ENCODE results near the gene APBA2. TPM values are rescaled to one million over a fixed set of nuclear protein-coding genes. Genes with fewer than 3 reads are reported as not detected.

The APBA2 gene
- total and polyA plus RNA-seq, 2 of the 4 experiments (the other 2 are of a cell fraction), result 21.7 to 33.0 TPM

GRCh38 chr15:28989239-28989830 lies 103.6 kb downstream of the APBA2 start:
- no peak overlapping the region for H3K56ac ChIP-seq (ENCODE audit: extremely low read depth, insufficient read depth, low read length)
- no peak overlapping the region for H2AFZ ChIP-seq (replicated peaks; ENCODE audit: low read length, poor library complexity)
- no TSS peak for BruUV-seq (replicated peaks)
- DNase-seq, result peak; percentile 21
- 72% methylated on average over 9 of the region's 15 CpGs; no CpG with 5 or more reads in 1 of the 2 experiments for WGBS, 2 experiments (ENCODE audit: extremely low coverage in 2 of 2, insufficient read length in 1 of 2)
- no peak overlapping the region for H2AK5ac ChIP-seq (ENCODE audit: low read depth, low read length)
- no peak overlapping the region for H2BK15ac ChIP-seq (ENCODE audit: low read depth, low read length)
- H3K4me2 ChIP-seq (ENCODE audit: low read depth, low read length), result no peak overlapping the region
- dilution Hi-C loops (cut with HindIII; ENCODE audit: low sequenced_read_pairs, unreplicated experiment) (no loop called here), in situ Hi-C loops (cut with MboI; ENCODE audit: low sequenced_read_pairs) (no loop called here), intact Hi-C loops (cut with micrococcal nuclease) (loop anchor here (10.0 kb wide), 1 partner anchor 95 kb away; no protein-coding TSS in a partner anchor)
- no peak overlapping the region for H3K14ac ChIP-seq (replicated peaks; ENCODE audit: low read depth, low read length)
- H3K36me3 ChIP-seq (ENCODE audit: control insufficient read depth, insufficient read depth, low read length), result no peaks in the 10 kb centered on the region
- no peak overlapping the region for H3K4me3 ChIP-seq (ENCODE audit: insufficient read depth, low read depth, low read length)
- peaks cover 7% of the 10 kb centered on the region for H4K20me1 ChIP-seq (ENCODE audit: insufficient read depth, low read length)
- CTCF ChIA-PET, result no interaction called here
- no peak overlapping the region for H3K23ac ChIP-seq (ENCODE audit: low read depth, low read length)
- H4K91ac ChIP-seq (ENCODE audit: insufficient read depth, low read depth, low read length), result no peak overlapping the region
- no peak for ATAC-seq (ENCODE audit: low read depth)
- peaks cover 4 to 62% of the 10 kb centered on the region in 2 experiments for H3K79me1 ChIP-seq (ENCODE audit: low read depth in 1 of 2, low read length in 2 of 2)
- H3K9me3 ChIP-seq (ENCODE audit: control insufficient read depth, insufficient read depth, low read length), result no peaks in the 10 kb centered on the region
- H2AK9ac ChIP-seq (replicated peaks; ENCODE audit: low read depth, low read length, poor library complexity), result no peak overlapping the region
- POLR2A ChIA-PET (ENCODE audit: unreplicated experiment), result no interaction called here
- H3K9me1 ChIP-seq (ENCODE audit: insufficient read depth, low read length), result peaks cover 7% of the 10 kb centered on the region; the same call in 1 of the 2 replicates
- no peak overlapping the region for H4K8ac ChIP-seq (ENCODE audit: low read depth in 2 of 2, low read length in 2 of 2)
- H3K4me1 ChIP-seq (ENCODE audit: control insufficient read depth, insufficient read depth, low read length), result peaks cover 19% of the 10 kb centered on the region
- H3K27me3 ChIP-seq (ENCODE audit: control insufficient read depth, insufficient read depth, low read length), result no peaks in the 10 kb centered on the region
- TF ChIP-seq CTCF (conservative IDR thresholded peaks at IDR 0.05; ENCODE audit: low read depth, low read length), result peak; percentile 25; the same call in 1 of the 2 replicates
- no peak for TF ChIP-seq RCOR1 (IDR thresholded peaks at IDR 0.05; ENCODE audit: insufficient replicate concordance, low read length)
- peak; percentile 37 for TF ChIP-seq RAD21 (IDR thresholded peaks at IDR 0.05; ENCODE audit: low read length)
- no peak overlapping the region for H3K9ac ChIP-seq (ENCODE audit: low read depth, low read length)
- no peak overlapping the region; the same call in 1 of the 2 replicates for H2BK120ac ChIP-seq (ENCODE audit: low read depth, low read length)
- no peak overlapping the region for H2BK5ac ChIP-seq (ENCODE audit: low read depth, low read length, poor library complexity, severe bottlenecking)
- no peak overlapping the region for H3K18ac ChIP-seq (ENCODE audit: low read depth, low read length)
- H4K5ac ChIP-seq (ENCODE audit: low read depth, low read length), result no peak overlapping the region
- no peak overlapping the region for H2BK20ac ChIP-seq (ENCODE audit: low read depth, low read length)
- H3K27ac ChIP-seq (ENCODE audit: insufficient read depth, low read length), result no peak overlapping the region
- no peak overlapping the region for H3K4ac ChIP-seq (ENCODE audit: low read depth, low read length)
